ENCODE measurements around the gene OPCML. TPM values are rescaled to one million over a fixed set of nuclear protein-coding genes. Genes with fewer than 3 reads are reported as not detected.

The OPCML gene
- total RNA-seq, 1 donor from 2014 or later, result not detected

GRCh38 chr11:132988411-132988810 lies 543.9 kb downstream of the OPCML start:
- no peak overlapping the region for H3K4me3 ChIP-seq
- H3K9me3 ChIP-seq, result no peaks in the 10 kb centered on the region
- no peaks in the 10 kb centered on the region for H3K36me3 ChIP-seq
- TF ChIP-seq CTCF (IDR thresholded peaks at IDR 0.05), result no peak
- TF ChIP-seq POLR2A (IDR thresholded peaks at IDR 0.05), result no peak
- TF ChIP-seq POLR2AphosphoS5 (IDR thresholded peaks at IDR 0.05; ENCODE audit: insufficient read depth in 1 of 2, low read depth in 1 of 2), result no peak
- H3K27ac ChIP-seq, result no peak overlapping the region
- no peak for DNase-seq (ENCODE audit: extremely low spot score in 2 of 2)
- no peaks in the 10 kb centered on the region for H3K27me3 ChIP-seq
- H3K4me1 ChIP-seq, result no peaks in the 10 kb centered on the region
- intact Hi-C loops (cut with DNase I), result no loop called here

GRCh38 chr11:132987936-132988335 lies 544.4 kb downstream of the OPCML start:
- Histone ChIP-seq H3K27me3 (no peaks in the 10 kb centered on the region), H3K4me1 (no peaks in the 10 kb centered on the region), H3K4me3 (no peak overlapping the region), H3K27ac (no peak overlapping the region), H3K36me3 (no peaks in the 10 kb centered on the region), H3K9me3 (no peaks in the 10 kb centered on the region)
- intact Hi-C loops (cut with DNase I), result no loop called here
- DNase-seq (ENCODE audit: extremely low spot score in 2 of 2), result no peak
- TF ChIP-seq CTCF (IDR thresholded peaks at IDR 0.05), result no peak

- TF ChIP-seq POLR2A (IDR thresholded peaks at IDR 0.05) (no peak), CTCF (IDR thresholded peaks at IDR 0.05) (no peak), POLR2AphosphoS5 (IDR thresholded peaks at IDR 0.05; ENCODE audit: insufficient read depth in 1 of 2, low read depth in 1 of 2) (no peak)
- intact Hi-C loops (cut with DNase I), result no loop called here
These were observed 548.7 kb downstream of the OPCML start for GRCh38 chr11:132983641-132983978.

GRCh38 chr11:132982772-132983640 lies 549.3 kb downstream of the OPCML start:
- Histone ChIP-seq H3K4me3 (no peak overlapping the region), H3K27me3 (no peaks in the 10 kb centered on the region), H3K4me1 (no peaks in the 10 kb centered on the region), H3K36me3 (no peaks in the 10 kb centered on the region), H3K9me3 (no peaks in the 10 kb centered on the region), H3K27ac (no peak overlapping the region)
- intact Hi-C loops (cut with DNase I), result no loop called here
- no peak for TF ChIP-seq POLR2A (IDR thresholded peaks at IDR 0.05)
- no peak for TF ChIP-seq POLR2AphosphoS5 (IDR thresholded peaks at IDR 0.05; ENCODE audit: insufficient read depth in 1 of 2, low read depth in 1 of 2)
- no peak for TF ChIP-seq CTCF (IDR thresholded peaks at IDR 0.05)
- DNase-seq (ENCODE audit: extremely low spot score in 2 of 2), result no peak

More at GRCh38 chr11:132983641-132983978, 548.7 kb downstream of the OPCML start:
- Histone ChIP-seq H3K4me3 (no peak overlapping the region), H3K4me1 (no peaks in the 10 kb centered on the region), H3K36me3 (no peaks in the 10 kb centered on the region), H3K27me3 (no peaks in the 10 kb centered on the region), H3K9me3 (no peaks in the 10 kb centered on the region), H3K27ac (no peak overlapping the region)
- no peak for DNase-seq (ENCODE audit: extremely low spot score in 2 of 2)

GRCh38 chr11:132981131-132981956 lies 551.0 kb downstream of the OPCML start:
- Histone ChIP-seq H3K36me3 (no peaks in the 10 kb centered on the region), H3K4me3 (no peak overlapping the region), H3K9me3 (no peaks in the 10 kb centered on the region), H3K27me3 (no peaks in the 10 kb centered on the region), H3K4me1 (no peaks in the 10 kb centered on the region), H3K27ac (no peak overlapping the region)
- intact Hi-C loops (cut with DNase I), result no loop called here
- TF ChIP-seq CTCF (IDR thresholded peaks at IDR 0.05) (no peak), POLR2A (IDR thresholded peaks at IDR 0.05) (no peak), POLR2AphosphoS5 (IDR thresholded peaks at IDR 0.05; ENCODE audit: insufficient read depth in 1 of 2, low read depth in 1 of 2) (no peak)
- no peak for DNase-seq (ENCODE audit: extremely low spot score in 2 of 2)

Measured in vagina (tissue), 2 donors.